H1 (cell line): Measurements from ENCODE around the gene NUP210. TPM values are rescaled to one million over a fixed set of nuclear protein-coding genes. Genes with fewer than 3 reads are reported as not detected.

ENCODE experiments used
- CTCF ChIA-PET: fragments of 300-600 bp; sonication (Branson Sonifier 250); formaldehyde crosslinking; loops from one replicate; lab custom pipeline; 2021; ENCODE audit not compliant: partially characterized antibody; lab: Charles Lee
- POLR2A ChIA-PET: fragments of 300-600 bp; sonication (Branson Sonifier 250); formaldehyde crosslinking; loops from one replicate; lab custom pipeline; 2021; ENCODE audit warnings: inconsistent platforms; ENCODE audit not compliant: partially characterized antibody; lab: Charles Lee
- DNase-seq, 2 experiments: peaks; one replicate each; pipeline versions ENCODE4 v3.0.0 to v3.0.0-alpha.2; 2010 to 2022; ENCODE audit warnings: low spot score in 2 of 2, low read depth in 1 of 2, mixed read lengths in 1 of 2
- FAIRE-seq: peaks from 2 replicates; lab custom pipeline; 2011; peaks lifted over from hg19 to GRCh38; lab: Jason Lieb, UNC
- H2AFZ ChIP-seq: 2 replicates; pipeline ENCODE4 v1.8.1; 2012; ENCODE audit warnings: low read length, inconsistent platforms
- H2AK5ac ChIP-seq: 2 replicates; pipeline ENCODE4 v1.6.1; 2013; ENCODE audit warnings: low read depth, low read length
- H2BK120ac ChIP-seq: replicated peaks from 2 replicates; pipeline ENCODE3; 2013; ENCODE audit warnings: low read depth, low read length, inconsistent platforms
- H2BK12ac ChIP-seq: 2 replicates; pipeline ENCODE4 v1.6.1; 2013; ENCODE audit warnings: low read depth, low read length
- H2BK15ac ChIP-seq: 2 replicates; pipeline ENCODE4 v1.6.1; 2013; ENCODE audit warnings: low read length
- H2BK20ac ChIP-seq: 2 replicates; pipeline ENCODE4 v1.6.1; 2013; ENCODE audit warnings: low read length
- H2BK5ac ChIP-seq: 2 replicates; pipeline ENCODE4 v1.6.1; 2013; ENCODE audit warnings: low read depth, low read length
- H3K14ac ChIP-seq: 2 replicates; pipeline ENCODE4 v1.6.1; 2013; ENCODE audit warnings: inconsistent platforms; ENCODE audit not compliant: insufficient read length
- H3K18ac ChIP-seq: 2 replicates; pipeline ENCODE4 v1.6.1; 2013; ENCODE audit warnings: low read length; ENCODE audit errors: extremely low read depth
- H3K23ac ChIP-seq: 2 replicates; pipeline ENCODE4 v1.6.1; 2013; ENCODE audit warnings: inconsistent platforms; ENCODE audit not compliant: insufficient read length
- H3K23me2 ChIP-seq: 2 replicates; pipeline ENCODE4 v1.6.1; 2013; ENCODE audit warnings: low read depth, low read length
- H3K27ac ChIP-seq: 2 replicates; pipeline ENCODE4 v1.6.1; 2011; ENCODE audit warnings: low read depth, low read length, inconsistent platforms
- H3K27me3 ChIP-seq, 4 experiments: replicated peaks in 1 of 4; 1 replicate in 1 of 4; 2 replicates in 3 of 4; pipeline versions ENCODE4 v1.6.1 to v1.8.1; 2011 to 2013; ENCODE audit warnings: low read length in 3 of 4, mild to moderate bottlenecking in 3 of 4, inconsistent platforms in 2 of 4, mixed read lengths in 2 of 4, moderate library complexity in 1 of 4; ENCODE audit not compliant: control insufficient read depth in 3 of 4, insufficient read depth in 3 of 4; ENCODE audit errors: extremely low read depth in 1 of 4
- H3K36me3 ChIP-seq, 4 experiments: 2 replicates each; pipeline versions ENCODE4 v1.6.1 to v1.8.1; 2011 to 2013; ENCODE audit warnings: mild to moderate bottlenecking in 4 of 4, low read length in 3 of 4, moderate library complexity in 2 of 4, control low read depth in 1 of 4, inconsistent platforms in 1 of 4; ENCODE audit not compliant: insufficient read depth in 4 of 4, control insufficient read depth in 2 of 4
- H3K4ac ChIP-seq: replicated peaks from 2 replicates; pipeline ENCODE3; 2013; ENCODE audit warnings: low read length, low read depth, mixed read lengths, inconsistent platforms; ENCODE audit not compliant: insufficient read length
- H3K4me1 ChIP-seq, 4 experiments: replicated peaks in 1 of 4; 1 replicate in 1 of 4; 2 replicates in 3 of 4; pipeline versions ENCODE4 v1.6.1 to v1.8.1; 2011 to 2013; ENCODE audit warnings: low read length in 3 of 4, inconsistent platforms in 2 of 4, mixed read lengths in 1 of 4; ENCODE audit not compliant: insufficient read depth in 4 of 4, control insufficient read depth in 3 of 4
- H3K4me2 ChIP-seq, 2 experiments: 2 replicates each; pipeline versions ENCODE4 v1.6.1 to v1.8.1; 2011 to 2013; ENCODE audit warnings: low read depth in 2 of 2, low read length in 2 of 2, control low read depth in 1 of 2, inconsistent platforms in 1 of 2, mild to moderate bottlenecking in 1 of 2; ENCODE audit not compliant: insufficient read depth in 1 of 2
- H3K4me3 ChIP-seq, 4 experiments: fragments of 200-600, 300-600 bp in 1 of 4; sonication (generic), shearing (Covaris generic), sonication (Bioruptor Twin) in 1 of 4; 2 replicates each; pipeline versions ENCODE4 v1.5.1 to v1.8.1; 2011 to 2016; ENCODE audit warnings: low read length in 4 of 4, low read depth in 3 of 4, control low read depth in 2 of 4, inconsistent platforms in 2 of 4, mild to moderate bottlenecking in 2 of 4, mixed read lengths in 1 of 4, moderate library complexity in 1 of 4; ENCODE audit not compliant: insufficient read depth in 2 of 4; ENCODE audit errors: extremely low read depth in 1 of 4
- H3K56ac ChIP-seq: replicated peaks from 2 replicates; pipeline ENCODE3; 2013; ENCODE audit warnings: low read depth, mild to moderate bottlenecking, mixed read lengths, low read length, inconsistent platforms; ENCODE audit not compliant: insufficient read length
- H3K79me1 ChIP-seq: 2 replicates; pipeline ENCODE4 v1.6.1; 2013; ENCODE audit warnings: low read depth, low read length, control low read depth
- H3K79me2 ChIP-seq, 2 experiments: 2 replicates each; pipeline versions ENCODE4 v1.6.1 to v1.8.1; 2012 to 2013; ENCODE audit warnings: low read length in 2 of 2, mild to moderate bottlenecking in 2 of 2, inconsistent platforms in 1 of 2; ENCODE audit not compliant: insufficient read depth in 2 of 2, control insufficient read depth in 1 of 2
- H3K9ac ChIP-seq, 4 experiments: replicated peaks in 1 of 4; 1 replicate in 1 of 4; 2 replicates in 3 of 4; pipeline versions ENCODE4 v1.6.1 to v1.8.1; 2011 to 2013; ENCODE audit warnings: low read depth in 3 of 4, low read length in 3 of 4, control low read depth in 2 of 4, mild to moderate bottlenecking in 2 of 4, moderate library complexity in 2 of 4, inconsistent platforms in 1 of 4; ENCODE audit errors: extremely low read depth in 1 of 4
- H3K9me3 ChIP-seq, 2 experiments: 2 replicates each; pipeline versions ENCODE4 v1.6.1 to v1.8.1; 2012 to 2013; ENCODE audit warnings: mild to moderate bottlenecking in 2 of 2, moderate library complexity in 2 of 2, control low read depth in 1 of 2, inconsistent platforms in 1 of 2, low read depth in 1 of 2, low read length in 1 of 2, mixed read lengths in 1 of 2; ENCODE audit not compliant: insufficient read depth in 2 of 2
- H4K20me1 ChIP-seq, 2 experiments: replicated peaks in 1 of 2; 2 replicates each; pipeline versions ENCODE3 to v1.8.1; 2011 to 2013; ENCODE audit warnings: inconsistent platforms in 2 of 2, low read length in 2 of 2, mild to moderate bottlenecking in 1 of 2; ENCODE audit not compliant: insufficient read depth in 2 of 2, control insufficient read depth in 1 of 2
- H4K5ac ChIP-seq: 2 replicates; pipeline ENCODE4 v1.6.1; 2013; ENCODE audit warnings: low read length, low read depth, mixed read lengths, inconsistent platforms; ENCODE audit not compliant: insufficient read length
- H4K8ac ChIP-seq: 2 replicates; pipeline ENCODE4 v1.8.0; 2013; ENCODE audit warnings: mild to moderate bottlenecking, moderate library complexity, low read length, inconsistent platforms; ENCODE audit not compliant: insufficient read depth; ENCODE audit errors: extremely low read depth
- H4K91ac ChIP-seq: replicated peaks from 2 replicates; pipeline ENCODE3; 2013; ENCODE audit warnings: low read length, mixed read lengths, inconsistent platforms; ENCODE audit not compliant: insufficient read length
- ASH2L ChIP-seq: fragments of 200-600, 300-600 bp; sonication (generic); IDR thresholded peaks from one replicate; pipeline ENCODE4 v1.7.1; 2017; ENCODE audit warnings: low read length
- KDM4A ChIP-seq: IDR thresholded peaks from one replicate; pipeline ENCODE4 v1.7.1; 2012; ENCODE audit warnings: low read depth, mild to moderate bottlenecking, moderate library complexity, low read length, inconsistent platforms; ENCODE audit not compliant: severe bottlenecking
- RBBP5 ChIP-seq: IDR thresholded peaks from 2 replicates; pipeline ENCODE4 v1.7.1; 2012; ENCODE audit warnings: low read depth, mild to moderate bottlenecking, inconsistent platforms, low read length, moderate library complexity, borderline replicate concordance
- WGBS, 2 experiments: shearing (Covaris generic) in 1 of 2; methylation state at CpG; one replicate each; pipeline versions ENCODE4 v1.1.6 to v1.1.7; 2013 to 2015; ENCODE audit warnings: low lambda C conversion rate in 2 of 2, mixed read lengths in 2 of 2, inconsistent platforms in 1 of 2, low coverage in 1 of 2, missing lambda C conversion rate in 1 of 2; ENCODE audit not compliant: insufficient replicate concordance in 2 of 2, insufficient coverage in 1 of 2, insufficient read length in 1 of 2; ENCODE audit errors: extremely low coverage in 1 of 2, missing lambda C conversion rate in 1 of 2; 5-methylcytosine and 5-hydroxymethylcytosine counted together
- polyA plus RNA-seq, 7 experiments: library from polyadenylated mRNA; depleted of rRNA in 3 of 7; stranded (reverse) in 5 of 7; unstranded in 2 of 7; fragments of >200 nt in 5 of 7; fragments of 200-250 nt in 2 of 7; gene quantifications; 1 replicate in 5 of 7; 2 replicates in 1 of 7; 4 replicates in 1 of 7; pipeline versions ENCODE4 v1.2.1 to v1.2.3, GENCODE V29; 2011 to 2013; ENCODE audit warnings: missing spikeins in 2 of 7, mixed read lengths in 2 of 7
- total RNA-seq: library from RNA; stranded (reverse); fragmentation: NEBNext Ultra II Directional; extraction: Animal tissue kit (Norgen Biotek cat#: 25700); gene quantifications from 2 replicates; pipeline ENCODE4 v1.2.1, GENCODE V29; 2021

NUP210 gene
- total and polyA plus RNA-seq, 2 of the 8 experiments (the other 6 are each of a cell fraction or from before 2014, with no cell fraction given): 51.0 to 53.7 TPM

DNA sequence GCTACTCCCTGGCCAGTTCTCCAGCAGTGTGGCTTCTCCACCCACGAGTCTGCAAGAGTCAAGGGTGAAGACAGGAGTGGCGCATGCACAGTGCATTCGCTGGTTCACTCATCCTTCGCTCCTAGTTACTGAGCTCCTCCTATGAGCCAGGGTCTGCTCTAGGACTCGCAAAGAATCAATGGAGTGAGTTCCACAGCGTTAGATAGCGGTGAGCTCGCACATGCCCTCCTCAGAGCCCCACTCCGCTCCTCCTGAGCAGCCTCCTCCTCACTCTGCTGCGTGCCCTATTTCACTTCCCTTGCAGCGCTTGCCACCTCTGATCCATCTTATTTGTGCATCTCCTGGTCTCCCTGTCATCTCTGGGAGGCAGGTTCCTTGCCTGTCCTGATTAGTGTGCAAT, 63.0 kb downstream of the NUP210 start:
- H3K18ac ChIP-seq: no peak overlapping the region
- H2BK15ac ChIP-seq: no peak overlapping the region
- no peaks in the 10 kb centered on the region for H3K4me1 ChIP-seq
- H2BK120ac ChIP-seq: no peak overlapping the region
- no peak overlapping the region for H3K9ac ChIP-seq
- no peak overlapping the region for H3K4me3 ChIP-seq
- FAIRE-seq (no peak), DNase-seq (no peak)
- H2BK5ac ChIP-seq: no peak overlapping the region; the same call in 1 of the 2 replicates
- no peaks in the 10 kb centered on the region for H3K79me1 ChIP-seq
- H3K4ac ChIP-seq: no peak overlapping the region
- H2BK20ac ChIP-seq: no peak overlapping the region
- no peaks in the 10 kb centered on the region for H3K79me2 ChIP-seq
- H3K4me2 ChIP-seq: no peak overlapping the region
- WGBS, 2 experiments: 92% methylated on average over 11 of the region's 11 CpGs; no CpG with 5 or more reads in 1 of the 2 experiments
- H3K23me2 ChIP-seq: no peaks in the 10 kb centered on the region
- no peak overlapping the region for H4K8ac ChIP-seq
- H3K9me3 ChIP-seq: no peaks in the 10 kb centered on the region
- H3K36me3 ChIP-seq: peaks cover 16 to 37% (median 32%) of the 10 kb centered on the region in 4 experiments
- no peak overlapping the region for H3K14ac ChIP-seq
- no peak overlapping the region for H3K23ac ChIP-seq
- H3K27ac ChIP-seq: no peak overlapping the region
- no peak overlapping the region for H4K5ac ChIP-seq
- H3K27me3 ChIP-seq: no peaks in the 10 kb centered on the region; a peak in 1 of 7 replicates
- no peak overlapping the region for H2AK5ac ChIP-seq
- H4K91ac ChIP-seq: no peak overlapping the region
- no peak overlapping the region for H2BK12ac ChIP-seq
- H4K20me1 ChIP-seq: peaks cover 0 to 3% of the 10 kb centered on the region in 2 experiments
- POLR2A ChIA-PET: interaction anchor here (1.1 kb wide), 1 partner anchor 8 kb away, joined by 3 read pairs; no protein-coding TSS in a partner anchor
- no peak overlapping the region for H2AFZ ChIP-seq
- TF ChIP-seq KDM4A (no peak), RBBP5 (no peak), ASH2L (no peak)
- no peak overlapping the region for H3K56ac ChIP-seq
- CTCF ChIA-PET: interaction anchor here (0.7 to 4.1 kb wide), 5 partner anchors 8 to 96 kb away, joined by 3 to 18 read pairs (median 3); no protein-coding TSS in a partner anchor
